Embryonic facial prominence (tissue), 1 donor: Measurements from ENCODE around the gene GPSM1.
"Not testable (repeated sequence)": the region's sequence is repeated elsewhere in the genome, so short reads cannot be mapped to it uniquely, and the experiment has no call there.

Experiments
- DNase-seq: peaks from one replicate; pipeline ENCODE4 v3.0.0-alpha.2; 2016; ENCODE audit errors: extremely low spot score

The GPSM1 gene

DNA sequence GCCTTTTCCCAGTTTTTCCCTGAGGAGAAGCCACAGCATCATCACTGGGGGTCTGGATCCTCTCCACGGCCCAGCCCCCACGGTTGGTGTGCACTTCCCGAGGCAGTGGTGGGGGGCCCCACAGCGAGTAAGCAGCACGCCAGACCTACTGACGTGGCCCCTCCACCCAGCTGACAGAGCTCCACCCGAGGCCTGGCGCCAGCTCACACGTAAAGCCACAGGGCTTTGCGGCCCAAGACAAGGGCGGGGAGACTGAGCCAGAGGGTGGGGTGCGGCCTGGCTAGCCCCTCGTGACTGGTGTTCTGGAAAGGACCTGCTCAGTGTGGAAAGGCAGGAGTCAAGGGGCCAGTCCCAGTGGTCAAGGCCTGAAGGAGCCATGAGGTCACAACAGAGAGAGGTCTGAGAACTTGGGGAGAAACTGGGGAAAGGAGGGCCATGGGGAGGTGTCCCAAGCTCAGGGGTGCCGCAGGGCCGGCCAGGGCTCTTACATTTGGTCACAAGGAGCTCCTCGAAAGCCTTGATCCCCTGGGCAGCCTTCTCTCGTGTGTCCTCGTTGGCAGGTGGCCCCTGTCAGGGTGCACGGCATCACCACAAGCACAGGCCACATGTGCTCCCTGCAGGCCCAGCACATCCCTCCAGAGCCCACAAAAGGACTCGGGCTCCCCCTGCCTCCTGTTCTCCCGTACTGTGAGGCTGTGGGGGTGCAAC lies 67.1 kb downstream of the GPSM1 start:
- DNase-seq, result no peak

DNA sequence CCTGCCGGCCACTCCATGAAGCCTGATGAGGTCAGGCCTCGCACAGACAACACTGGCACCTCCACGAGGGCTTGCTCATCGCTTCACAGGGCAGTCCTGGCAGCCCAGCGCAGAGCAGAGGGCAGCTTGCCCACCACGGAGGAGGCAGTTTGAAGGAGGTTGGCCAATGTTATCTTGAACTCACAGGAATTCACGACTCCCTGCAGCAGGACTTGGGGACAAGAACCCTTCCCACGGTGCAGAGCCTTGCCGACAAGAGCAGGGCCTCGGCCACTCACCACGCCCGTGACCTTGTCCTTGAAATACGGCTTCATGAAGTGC lies 67.6 kb downstream of the GPSM1 start:
- DNase-seq, result no peak

GRCh38 chr9:136395345-136396218 lies 68.2 kb downstream of the GPSM1 start:
- no peak for DNase-seq

GRCh38 chr9:136396219-136396515 lies 68.8 kb downstream of the GPSM1 start:
- no peak for DNase-seq

DNA sequence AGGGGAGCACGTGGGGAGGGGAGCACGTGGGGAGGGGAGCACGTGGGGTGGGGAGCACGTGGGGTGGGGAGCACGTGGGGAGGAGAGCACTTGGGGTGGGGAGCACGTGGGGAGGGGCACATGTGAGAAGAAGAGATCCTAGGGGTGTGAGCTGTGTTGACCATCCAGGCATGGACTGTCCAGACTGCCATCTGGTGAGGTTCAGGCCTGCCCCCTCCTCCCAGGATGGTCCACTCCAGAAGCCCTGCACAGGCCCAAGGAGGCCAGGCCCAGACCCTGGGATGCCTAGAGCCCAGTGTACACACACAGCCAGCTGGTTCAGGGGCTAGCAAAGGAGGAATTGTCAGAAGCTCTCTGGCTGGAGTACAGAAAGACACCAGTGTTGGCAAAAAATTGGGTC lies 70.3 kb downstream of the GPSM1 start:
- no peak for DNase-seq

DNA sequence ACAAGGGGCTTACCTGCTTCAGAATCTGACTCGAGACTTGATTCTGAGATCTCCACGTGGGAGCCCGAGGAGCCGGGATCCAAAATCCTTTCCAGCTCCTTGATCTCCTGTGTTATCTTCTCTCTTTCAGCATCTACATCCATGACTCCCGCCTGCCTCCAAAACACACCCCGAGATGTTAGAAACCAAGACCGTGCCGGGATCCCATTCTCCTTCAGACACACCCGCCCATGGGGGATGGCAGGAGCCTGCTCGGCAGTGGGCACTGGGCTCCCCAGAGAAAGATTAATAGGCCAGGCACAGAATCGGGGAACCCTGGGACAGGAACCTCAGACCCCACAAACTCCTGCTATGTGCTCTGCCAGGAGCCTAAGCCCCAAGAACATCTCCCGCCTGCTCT lies 70.9 kb downstream of the GPSM1 start:
- DNase-seq, result no peak

- DNase-seq, result no peak
These were observed 72.1 kb downstream of the GPSM1 start for GRCh38 chr9:136399176-136400037.

DNA sequence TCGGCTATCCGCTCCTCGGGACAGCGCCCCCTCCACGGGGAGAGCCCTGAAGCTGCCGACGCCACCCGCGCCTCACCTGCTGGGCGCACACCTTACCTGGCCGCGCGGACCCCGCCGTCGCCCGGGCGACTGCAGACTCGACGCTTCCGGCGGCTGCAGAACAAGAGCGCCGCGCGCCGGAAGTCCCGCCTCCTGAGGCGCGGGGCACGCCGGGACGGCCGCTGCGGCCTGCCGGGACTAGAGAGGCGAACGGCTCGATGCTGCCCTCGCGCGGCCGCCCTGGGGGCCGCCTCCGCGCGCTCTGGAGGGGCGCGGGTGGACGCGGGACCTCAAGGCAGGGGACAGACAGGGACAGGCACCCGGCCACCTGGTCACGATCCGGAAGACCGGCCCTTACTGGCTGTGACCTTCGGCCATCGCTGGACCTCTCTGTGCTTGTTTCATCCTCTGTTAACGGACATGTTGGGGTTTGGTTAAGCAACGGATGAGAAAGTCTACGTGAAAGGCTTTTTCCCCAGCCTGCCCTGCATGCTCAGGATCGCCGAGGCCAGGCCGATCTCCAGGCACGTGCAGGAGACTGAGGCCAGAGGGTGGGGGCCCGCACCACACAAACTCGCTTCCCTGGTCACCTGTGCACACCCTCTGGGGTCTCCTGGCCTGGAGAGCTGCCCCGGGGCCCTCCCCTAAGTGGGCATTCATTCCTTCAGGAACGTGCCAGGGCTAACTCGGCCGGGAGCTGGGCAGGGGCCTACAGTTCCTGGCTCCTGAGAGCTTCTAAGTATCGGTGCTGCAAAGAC lies 72.9 kb downstream of the GPSM1 start, which contains the start of gene SNAPC4:
SNAPC4 (minus strand) TSS at position 133 of the 797 bp plus-strand sequence. CDS start 1,742 bp downstream, outside the sequence.
- DNase-seq, result peak; percentile 76

DNA sequence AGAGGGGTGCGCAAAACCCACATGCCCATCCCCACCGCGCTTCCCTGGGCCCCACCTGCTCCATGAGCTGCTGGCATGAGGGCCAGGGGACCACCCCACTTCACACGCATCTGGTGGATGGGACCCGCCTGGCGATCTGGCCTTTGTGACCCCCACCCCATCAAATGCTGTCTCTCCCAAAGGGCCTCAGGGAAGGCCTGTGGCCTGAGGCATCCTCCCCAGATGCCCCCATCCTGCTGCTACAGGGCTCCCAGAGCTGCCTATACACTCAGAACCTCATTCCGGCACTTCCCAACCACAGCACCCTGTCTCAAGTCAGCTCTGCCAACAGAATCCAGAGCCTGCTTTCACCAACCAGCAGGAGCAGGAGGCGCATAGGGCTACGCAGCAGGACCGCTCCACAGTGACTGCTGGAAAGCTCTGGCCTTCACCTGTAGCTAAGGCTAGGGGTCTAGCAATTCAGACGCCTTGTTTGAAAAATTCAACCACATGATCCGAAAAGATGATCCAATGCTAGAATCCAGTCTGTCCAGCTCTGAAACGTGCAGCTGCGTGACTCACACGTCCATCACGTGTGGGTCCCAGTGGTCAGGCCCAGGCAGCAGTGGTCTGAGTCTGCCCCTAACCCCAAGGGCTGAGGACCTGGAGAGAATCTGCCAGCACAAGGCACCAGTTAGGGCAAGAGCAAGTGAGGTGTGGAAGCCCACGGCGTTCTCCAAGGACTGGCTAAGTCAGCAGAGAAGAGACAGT lies 74.0 kb downstream of the GPSM1 start:
- no peak for DNase-seq

GRCh38 chr9:136402067-136402466 lies 74.7 kb downstream of the GPSM1 start:
- no peak for DNase-seq

- DNase-seq, result no peak
These were observed 76.2 kb downstream of the GPSM1 start for GRCh38 chr9:136403538-136403914.

- DNase-seq, result no peak
These were observed 76.8 kb downstream of the GPSM1 start for GRCh38 chr9:136403915-136404800.

- DNase-seq, result no peak
These were observed 77.4 kb downstream of the GPSM1 start for GRCh38 chr9:136404801-136405136.

- no peak for DNase-seq
These were observed 78.1 kb downstream of the GPSM1 start for GRCh38 chr9:136405481-136405880.

DNA sequence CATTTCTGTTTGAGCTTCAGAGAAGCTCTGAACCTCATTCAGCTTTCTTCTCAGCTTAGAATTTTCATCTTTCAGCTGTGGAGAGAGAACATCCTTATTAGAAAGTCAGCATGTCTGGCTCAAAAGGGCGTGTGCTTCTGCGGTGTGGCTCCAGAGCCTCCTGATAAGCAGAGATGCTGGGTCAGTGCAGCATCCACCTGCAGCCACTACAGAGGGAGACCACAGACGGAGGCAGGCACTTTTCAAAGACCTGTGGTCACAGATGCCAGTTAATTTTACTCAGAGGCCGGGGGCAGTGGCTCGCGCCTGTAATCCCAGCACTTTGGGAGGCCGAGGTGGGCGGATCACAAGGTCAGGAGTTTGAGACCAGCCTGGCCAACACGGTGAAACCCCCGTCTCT lies 78.6 kb downstream of the GPSM1 start:
- not testable (repeated sequence) for DNase-seq

GRCh38 chr9:136407061-136407460 lies 79.7 kb downstream of the GPSM1 start:
- DNase-seq, result not testable (repeated sequence)

DNA sequence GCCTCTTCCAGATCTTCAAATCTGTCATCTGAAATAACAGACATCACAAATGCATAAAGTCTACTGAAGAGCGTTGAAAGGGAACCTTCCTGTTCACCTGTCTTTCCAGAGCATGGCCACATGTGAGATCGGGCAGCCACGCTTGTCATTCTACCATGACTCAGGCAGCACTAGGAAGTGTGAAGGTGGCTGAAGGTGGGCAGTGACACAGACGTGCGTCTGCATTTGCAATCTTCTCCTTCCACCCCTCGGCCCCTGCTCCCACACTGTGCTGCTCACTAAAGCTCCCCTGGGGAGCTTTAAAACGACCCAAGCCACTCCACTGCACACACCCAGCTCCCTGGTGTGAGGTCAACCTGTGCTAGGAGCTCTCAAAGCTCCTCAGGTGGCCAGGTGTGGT lies 80.6 kb downstream of the GPSM1 start:
- DNase-seq, result no peak
